ENCODE data around the gene SEMA7A.

GRCh38 chr15:74384881-74385643 lies 48.7 kb downstream of the SEMA7A start:
- TF ChIP-seq CTCF (IDR thresholded peaks at IDR 0.05) (no peak), POLR2AphosphoS5 (IDR thresholded peaks at IDR 0.05) (no peak), POLR2A (IDR thresholded peaks at IDR 0.05) (no peak)
